HG03095 (cell line): Measurements from ENCODE around the gene PEF1.

Experiments used
- ATAC-seq: cut with Tn5 transposase; IDR thresholded peaks from one replicate; pipeline ENCODE4 v1.9.1; 2021; ENCODE audit warnings: moderate library complexity; ENCODE audit not compliant: unreplicated experiment

PEF1 gene

GRCh38 chr1:31633117-31633516 is 11.6 kb downstream of the PEF1 start:
- no peak for ATAC-seq

GRCh38 chr1:31632649-31633048 is 12.0 kb downstream of the PEF1 start:
- no peak for ATAC-seq

GRCh38 chr1:31628931-31629556 is 15.6 kb downstream of the PEF1 start:
- no peak for ATAC-seq

GRCh38 chr1:31627930-31628559 is 16.6 kb downstream of the PEF1 start:
- no peak for ATAC-seq

GRCh38 chr1:31627301-31627929 is 17.3 kb downstream of the PEF1 start:
- ATAC-seq = no peak

- no peak for ATAC-seq
Observed at GRCh38 chr1:31626223-31627207, 18.2 kb downstream of the PEF1 start.

GRCh38 chr1:31625561-31626222 is 19.0 kb downstream of the PEF1 start:
- ATAC-seq = no peak

GRCh38 chr1:31624731-31625514 is 19.8 kb downstream of the PEF1 start:
- ATAC-seq = no peak

GRCh38 chr1:31624309-31624708 is 20.4 kb downstream of the PEF1 start:
- ATAC-seq = no peak

- no peak for ATAC-seq
Observed at GRCh38 chr1:31623365-31623764, 21.3 kb downstream of the PEF1 start.

GRCh38 chr1:31621847-31622730 is 22.6 kb downstream of the PEF1 start:
- ATAC-seq = no peak

- ATAC-seq = no peak
Observed at GRCh38 chr1:31621498-31621820, 23.2 kb downstream of the PEF1 start.

- no peak for ATAC-seq
Observed at GRCh38 chr1:31620631-31621497, 23.8 kb downstream of the PEF1 start.

- ATAC-seq = no peak
Observed at GRCh38 chr1:31618916-31619846, 25.5 kb downstream of the PEF1 start.

GRCh38 chr1:31617916-31618746 is 26.5 kb downstream of the PEF1 start:
- no peak for ATAC-seq

GRCh38 chr1:31617218-31617915 is 27.3 kb downstream of the PEF1 start, which contains the start of gene HCRTR1:
HCRTR1 (plus strand) TSS chr1:31617689; CDS start chr1:31619193, 1,504 bp downstream.
- ATAC-seq = no peak
